ENCODE data around the gene CES1.

GRCh38 chr16:55822280-55822810, 10.6 kb downstream of the CES1 start:
- TF ChIP-seq POLR2AphosphoS5 (IDR thresholded peaks at IDR 0.05; ENCODE audit: borderline replicate concordance, low read depth, low read length) (no peak), EZH2 (IDR thresholded peaks at IDR 0.05) (no peak), FOXP2 (optimal IDR thresholded peaks at IDR 0.05; ENCODE audit: control extremely low read depth, extremely low read length, insufficient read depth) (no peak)
